K562 treated with DMSO at 1 percent for 48 hours (cell line): ENCODE measurements around the gene PCDH10. TPM values are rescaled to one million over a fixed set of nuclear protein-coding genes. Genes with fewer than 3 reads are reported as not detected.

ENCODE experiments used
- total RNA-seq: library from RNA; unstranded; fragments of 300-600 nt; gene quantifications from 2 replicates; pipeline ENCODE4 v1.2.3, GENCODE V29; 2022; ENCODE audit warnings: low replicate concordance; ENCODE audit errors: extremely low read depth

The PCDH10 gene, protein sequence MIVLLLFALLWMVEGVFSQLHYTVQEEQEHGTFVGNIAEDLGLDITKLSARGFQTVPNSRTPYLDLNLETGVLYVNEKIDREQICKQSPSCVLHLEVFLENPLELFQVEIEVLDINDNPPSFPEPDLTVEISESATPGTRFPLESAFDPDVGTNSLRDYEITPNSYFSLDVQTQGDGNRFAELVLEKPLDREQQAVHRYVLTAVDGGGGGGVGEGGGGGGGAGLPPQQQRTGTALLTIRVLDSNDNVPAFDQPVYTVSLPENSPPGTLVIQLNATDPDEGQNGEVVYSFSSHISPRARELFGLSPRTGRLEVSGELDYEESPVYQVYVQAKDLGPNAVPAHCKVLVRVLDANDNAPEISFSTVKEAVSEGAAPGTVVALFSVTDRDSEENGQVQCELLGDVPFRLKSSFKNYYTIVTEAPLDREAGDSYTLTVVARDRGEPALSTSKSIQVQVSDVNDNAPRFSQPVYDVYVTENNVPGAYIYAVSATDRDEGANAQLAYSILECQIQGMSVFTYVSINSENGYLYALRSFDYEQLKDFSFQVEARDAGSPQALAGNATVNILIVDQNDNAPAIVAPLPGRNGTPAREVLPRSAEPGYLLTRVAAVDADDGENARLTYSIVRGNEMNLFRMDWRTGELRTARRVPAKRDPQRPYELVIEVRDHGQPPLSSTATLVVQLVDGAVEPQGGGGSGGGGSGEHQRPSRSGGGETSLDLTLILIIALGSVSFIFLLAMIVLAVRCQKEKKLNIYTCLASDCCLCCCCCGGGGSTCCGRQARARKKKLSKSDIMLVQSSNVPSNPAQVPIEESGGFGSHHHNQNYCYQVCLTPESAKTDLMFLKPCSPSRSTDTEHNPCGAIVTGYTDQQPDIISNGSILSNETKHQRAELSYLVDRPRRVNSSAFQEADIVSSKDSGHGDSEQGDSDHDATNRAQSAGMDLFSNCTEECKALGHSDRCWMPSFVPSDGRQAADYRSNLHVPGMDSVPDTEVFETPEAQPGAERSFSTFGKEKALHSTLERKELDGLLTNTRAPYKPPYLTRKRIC
- not detected in 2 replicates for total RNA-seq

DNA sequence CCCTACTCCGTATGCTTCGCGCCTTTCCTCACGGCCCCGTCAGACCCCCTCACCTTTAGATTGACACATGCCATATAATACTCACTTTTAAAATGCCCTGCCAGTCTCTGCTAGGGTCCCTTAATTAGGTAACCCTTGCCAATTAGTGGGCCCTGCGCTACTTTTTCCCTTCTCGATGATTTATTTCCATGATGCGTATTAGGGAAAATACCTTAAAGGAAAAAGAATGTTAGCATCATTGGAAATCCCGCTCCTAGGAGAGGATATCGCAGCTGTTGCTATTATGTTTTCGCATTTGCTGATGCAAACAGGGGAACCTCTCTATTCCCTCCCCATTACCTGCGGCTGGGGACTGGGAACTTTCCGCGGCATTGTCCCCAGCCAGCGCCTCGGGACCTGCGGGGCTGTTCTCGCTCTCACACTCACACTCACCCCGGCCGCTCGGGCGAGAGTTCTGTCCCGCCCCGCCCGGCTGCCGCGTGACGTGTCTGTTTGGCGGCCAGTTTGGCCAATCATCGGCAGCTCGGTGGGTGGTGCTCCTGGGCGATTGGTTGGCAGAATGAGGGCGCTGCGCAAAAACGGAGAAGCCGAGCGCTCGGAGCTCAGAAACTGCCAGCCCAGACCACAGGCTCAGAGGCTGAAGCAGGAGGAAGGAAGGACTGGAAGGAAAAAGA lies at the start of gene PCDH10:
Gene PCDH10, plus strand, starts transcription at position 605 of the 674 bp plus-strand sequence. CDS start 847 bp downstream, outside the sequence.

